Breast epithelium (tissue), 4 donors: ENCODE measurements around the gene RTEL1. TPM values are rescaled to one million over a fixed set of nuclear protein-coding genes. Genes with fewer than 3 reads are reported as not detected.

Experiments
- DNase-seq, 2 donors: peaks; one replicate each; pipeline ENCODE4 v3.0.0-alpha.2; 2019; ENCODE audit warnings: low spot score in 2 of 2
- H3K27ac ChIP-seq, 2 donors: fragments of 200-600 bp; sonication (generic) in 1 of 2; one replicate each; pipeline ENCODE4 v1.5.1; 2016 to 2019; ENCODE audit warnings: mild to moderate bottlenecking in 1 of 2
- H3K27me3 ChIP-seq, 2 donors: fragments of 200-600 bp; sonication (generic) in 1 of 2; one replicate each; pipeline versions ENCODE4 v1.5.1 to v1.6.0; 2017 to 2019; ENCODE audit warnings: control low read depth in 1 of 2, mild to moderate bottlenecking in 1 of 2
- H3K36me3 ChIP-seq: fragments of 200-600 bp; one replicate; pipeline ENCODE4 v1.5.1; 2019
- H3K4me1 ChIP-seq, 2 donors: fragments of 200-600 bp; sonication (generic); one replicate each; pipeline ENCODE4 v1.5.1; 2016 to 2019; ENCODE audit warnings: control low read depth in 1 of 2
- H3K4me3 ChIP-seq, 3 donors: fragments of 200-600 bp; sonication (generic); 1 replicate in 2 of 3; 2 replicates in 1 of 3; pipeline ENCODE4 v1.5.1; 2016 to 2019; ENCODE audit warnings: mild to moderate bottlenecking in 3 of 3, moderate library complexity in 2 of 3
- H3K9me3 ChIP-seq, 2 donors: fragments of 200-600 bp; sonication (generic) in 1 of 2; one replicate each; pipeline ENCODE4 v1.5.1; 2016 to 2019; ENCODE audit warnings: control low read depth in 1 of 2
- CTCF ChIP-seq, 3 donors: fragments of 450-650 bp; IDR thresholded peaks; one replicate each; pipeline ENCODE4 v1.5.1; 2016 to 2017; ENCODE audit warnings: antibody characterized with exemption in 3 of 3, mild to moderate bottlenecking in 3 of 3, moderate library complexity in 3 of 3
- POLR2A ChIP-seq: fragments of 450-650 bp; IDR thresholded peaks from one replicate; pipeline ENCODE4 v1.6.1; 2016; ENCODE audit warnings: antibody characterized with exemption, mild to moderate bottlenecking, moderate library complexity
- POLR2AphosphoS5 ChIP-seq, 3 donors: sonication (generic); formaldehyde crosslinking; IDR thresholded peaks; one replicate each; pipeline ENCODE4 v1.6.1; 2017; ENCODE audit warnings: antibody characterized with exemption in 3 of 3
- intact Hi-C: fragments of 100-400 bp; cut with DNase I; formaldehyde crosslinking; loops from one replicate; pipeline ENCODE4 v1.15.1; 2023; ENCODE audit warnings: low total_unique reads
- total RNA-seq, 3 donors: library from RNA; depleted of rRNA; stranded (reverse); fragments of >200 nt; gene quantifications; one replicate each; pipeline ENCODE4 v1.1.0, GENCODE V29; 2016

The RTEL1 gene
- total RNA-seq, 3 donors from 2014 or later = 12.5 to 22.3 (median 15.1) TPM

- H3K27ac ChIP-seq = peak overlapping the region in 1 of 2 donors; percentile 69
- TF ChIP-seq POLR2AphosphoS5 (IDR thresholded peaks at IDR 0.05) (no peak), POLR2A (no peak), CTCF (IDR thresholded peaks at IDR 0.05) (no peak)
- no peaks in the 10 kb centered on the region for H3K9me3 ChIP-seq
- peaks cover 3 to 7% of the 10 kb centered on the region in 2 donors for H3K4me1 ChIP-seq
- no peaks in the 10 kb centered on the region for H3K27me3 ChIP-seq
- no peak for DNase-seq
- intact Hi-C loops = no loop called here
- no peak overlapping the region for H3K4me3 ChIP-seq
- H3K36me3 ChIP-seq = no peaks in the 10 kb centered on the region
Observed at GRCh38 chr20:63691711-63692435, 33.8 kb downstream of the RTEL1 start.

DNA sequence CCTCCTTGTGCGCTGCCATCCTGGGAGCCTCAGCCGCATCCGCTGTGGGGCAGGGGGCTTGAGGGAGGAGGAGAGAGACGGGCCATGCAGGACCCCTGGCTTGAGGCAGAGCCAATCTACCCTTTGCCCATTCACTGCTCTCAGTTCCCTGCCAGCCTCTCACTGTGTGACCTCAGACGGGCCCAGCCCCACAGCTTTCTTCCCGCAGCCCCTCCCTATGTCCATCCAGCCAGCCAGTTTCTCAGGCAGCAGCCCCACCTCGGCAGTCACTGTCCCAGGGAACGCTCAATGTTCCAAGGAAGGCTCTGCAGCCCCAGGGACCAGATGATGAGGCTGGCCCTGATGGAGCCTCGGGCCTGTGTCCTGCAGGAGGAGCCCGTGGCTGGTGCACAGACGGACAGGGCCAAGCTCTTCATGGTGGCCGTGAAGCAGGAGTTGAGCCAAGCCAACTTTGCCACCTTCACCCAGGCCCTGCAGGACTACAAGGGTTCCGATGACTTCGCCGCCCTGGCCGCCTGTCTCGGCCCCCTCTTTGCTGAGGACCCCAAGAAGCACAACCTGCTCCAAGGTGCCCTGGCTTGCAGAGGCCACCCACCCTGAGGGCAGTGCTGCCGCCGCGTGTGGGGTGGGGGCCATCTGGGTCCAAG is 34.4 kb downstream of the RTEL1 start:
- TF ChIP-seq POLR2A (no peak), CTCF (IDR thresholded peaks at IDR 0.05) (no peak), POLR2AphosphoS5 (IDR thresholded peaks at IDR 0.05) (no peak)
- Histone ChIP-seq H3K27me3 (no peaks in the 10 kb centered on the region), H3K27ac (peak overlapping the region in 1 of 2 donors; percentile 69), H3K4me1 (peaks cover 3 to 14% of the 10 kb centered on the region in 2 donors), H3K36me3 (no peaks in the 10 kb centered on the region), H3K4me3 (no peak overlapping the region), H3K9me3 (no peaks in the 10 kb centered on the region)
- no peak for DNase-seq
- intact Hi-C loops = no loop called here

- Histone ChIP-seq H3K27ac (peak overlapping the region in 1 of 2 donors; percentile 69), H3K36me3 (no peaks in the 10 kb centered on the region), H3K9me3 (no peaks in the 10 kb centered on the region), H3K4me1 (peaks cover 5 to 14% of the 10 kb centered on the region in 2 donors), H3K27me3 (no peaks in the 10 kb centered on the region), H3K4me3 (no peak overlapping the region)
- no peak for TF ChIP-seq POLR2AphosphoS5 (IDR thresholded peaks at IDR 0.05)
- TF ChIP-seq POLR2A = no peak
- no peak for TF ChIP-seq CTCF (IDR thresholded peaks at IDR 0.05)
- intact Hi-C loops = no loop called here
- DNase-seq = no peak
Observed at GRCh38 chr20:63693083-63693732, 35.1 kb downstream of the RTEL1 start.

GRCh38 chr20:63693733-63694583 is 35.8 kb downstream of the RTEL1 start:
- DNase-seq = no peak
- H3K27ac ChIP-seq = peak overlapping the region in 1 of 2 donors; percentile 35
- no peak for TF ChIP-seq CTCF (IDR thresholded peaks at IDR 0.05)
- TF ChIP-seq POLR2A = no peak
- TF ChIP-seq POLR2AphosphoS5 (IDR thresholded peaks at IDR 0.05) = no peak
- H3K36me3 ChIP-seq = no peaks in the 10 kb centered on the region
- H3K4me3 ChIP-seq = no peak overlapping the region
- H3K4me1 ChIP-seq = peaks cover 12 to 14% of the 10 kb centered on the region in 2 donors
- intact Hi-C loops = no loop called here
- no peaks in the 10 kb centered on the region for H3K9me3 ChIP-seq
- H3K27me3 ChIP-seq = no peaks in the 10 kb centered on the region
